ENCODE results near the gene AGBL3. TPM values are rescaled to one million over a fixed set of nuclear protein-coding genes. Genes with fewer than 3 reads are reported as not detected.
"Not testable (repeated sequence)": the region's sequence is repeated elsewhere in the genome, so short reads cannot be mapped to it uniquely, and the experiment has no call there.

AGBL3 gene
- polyA plus RNA-seq, 2 of the 4 experiments (the other 2 are of a cell fraction): 2.2 to 4.3 TPM

GRCh38 chr7:135170998-135171481, 184.7 kb downstream of the AGBL3 start:
- ChIA-PET CTCF (interaction anchor here (1.0 to 4.0 kb wide), 20 partner anchors 10 to 540 kb away, joined by 3 to 31 read pairs (median 6); partner anchors contain the start of genes AGBL3 and TMEM140), POLR2A (interaction anchor here (0.7 to 1.8 kb wide), 8 partner anchors 9 to 481 kb away, joined by 3 to 8 read pairs (median 4); partner anchors contain the start of genes AGBL3 and WDR91)
- TF ChIP-seq PHF8 (IDR thresholded peaks at IDR 0.05; ENCODE audit: borderline replicate concordance, low read depth): peak; percentile 23; the same call in 1 of the 2 replicates
- TF ChIP-seq EHF (CRISPR knock-in tag; IDR thresholded peaks at IDR 0.05): peak; percentile 7; the same call in 1 of the 2 replicates
- TF ChIP-seq E2F6 (IDR thresholded peaks at IDR 0.05; ENCODE audit: borderline replicate concordance, low read depth): 0 out of 2 replicates have a peak, but pooled peaks have one; percentile 77
- TF ChIP-seq MAX (IDR thresholded peaks at IDR 0.05): peak; percentile 2; the same call in 1 of the 2 replicates
- 0 out of 2 replicates have a peak, but pooled peaks have one; percentile 20 for TF ChIP-seq HOXA7 (CRISPR knock-in tag; IDR thresholded peaks at IDR 0.05)
- FAIRE-seq; H3K9me3 ChIP-seq; DNase-seq (ENCODE audit: low read depth in 1 of 2, low spot score in 1 of 2): not testable (repeated sequence)
- H3K4me3 ChIP-seq: peak overlapping the region; percentile 87
- peak overlapping the region; percentile 94 for H3K4me2 ChIP-seq
- H3K4me1 ChIP-seq: peaks cover 25% of the 10 kb centered on the region
- 5% methylated on average over 12 of the region's 12 CpGs for WGBS (ENCODE audit: missing lambda C conversion rate)
- H3K27ac ChIP-seq: peak overlapping the region; percentile 96 to 99
- ATAC-seq: peak in 1 of 2 experiments; percentile 7; a peak in 2 of 6 replicates

GRCh38 chr7:135171581-135172291, 185.4 kb downstream of the AGBL3 start:
- CTCF ChIA-PET: interaction anchor here (1.0 to 4.0 kb wide), 11 partner anchors 9 to 541 kb away, joined by 3 to 26 read pairs (median 7); partner anchors contain the start of genes AGBL3 and TMEM140
- Histone ChIP-seq H3K4me3 (peak overlapping the region; percentile 87), H3K27ac (peak overlapping the region; percentile 96 to 99), H3K4me1 (peaks cover 30% of the 10 kb centered on the region), H3K4me2 (peak overlapping the region; percentile 94)
- 17% methylated on average over 13 of the region's 19 CpGs for WGBS (ENCODE audit: missing lambda C conversion rate)
- DNase-seq (ENCODE audit: low read depth in 1 of 2, low spot score in 1 of 2) (peak in 1 of 2 experiments; percentile 68), ATAC-seq (peak; percentile 27 to 47; a peak in 3 of 6 replicates)
- FAIRE-seq, H3K9me3 ChIP-seq: not testable (repeated sequence)
- peak; percentile 62 to 81; a peak in 3 of 4 replicates for TF ChIP-seq CEBPB (IDR thresholded peaks at IDR 0.05)
- 0 out of 2 replicates have a peak, but pooled peaks have one; percentile 16 for TF ChIP-seq MAX (IDR thresholded peaks at IDR 0.05)
- TF ChIP-seq POLR2A (IDR thresholded peaks at IDR 0.05; ENCODE audit: low read length): peak; percentile 14; the same call in 1 of the 2 replicates
- POLR2A ChIA-PET: interaction anchor here (0.9 to 1.8 kb wide), 4 partner anchors 8 to 185 kb away, joined by 3 to 8 read pairs (median 6); partner anchors contain the start of genes AGBL3 and WDR91

- ATAC-seq; H3K27ac ChIP-seq; POLR2A ChIA-PET; H3K4me2 ChIP-seq; H3K4me3 ChIP-seq; DNase-seq (ENCODE audit: low read depth in 1 of 2, low spot score in 1 of 2); H3K9me3 ChIP-seq; FAIRE-seq: not testable (repeated sequence)
- H3K4me1 ChIP-seq: peaks cover 30% of the 10 kb centered on the region
- 78% methylated on average over 4 of the region's 4 CpGs for whole genome bisulfite sequencing (ENCODE audit: missing lambda C conversion rate)
- CTCF ChIA-PET: interaction anchor here (0.6 to 1.6 kb wide), 5 partner anchors 15 to 754 kb away, joined by 3 to 5 read pairs (median 3); no protein-coding TSS in a partner anchor
Observed at GRCh38 chr7:135173916-135174315, 187.6 kb downstream of the AGBL3 start.

GRCh38 chr7:135174941-135175340, 188.6 kb downstream of the AGBL3 start:
- DNase-seq (ENCODE audit: low read depth in 1 of 2, low spot score in 1 of 2) (no peak), FAIRE-seq (no peak), ATAC-seq (no peak)
- POLR2A ChIA-PET: no interaction called here
- TF ChIP-seq ZC3H11A (IDR thresholded peaks at IDR 0.05) (no peak), USF2 (IDR thresholded peaks at IDR 0.05) (no peak)
- CTCF ChIA-PET: interaction anchor here (0.7 kb wide), 1 partner anchor 17 kb away, joined by 3 read pairs; no protein-coding TSS in a partner anchor
- Histone ChIP-seq H3K9me3 (no peaks in the 10 kb centered on the region), H3K4me1 (peaks cover 26% of the 10 kb centered on the region), H3K4me2 (no peak overlapping the region), H3K27ac (no peak overlapping the region), H3K4me3 (no peak overlapping the region)
- 93% methylated on average over 7 of the region's 7 CpGs for WGBS (ENCODE audit: missing lambda C conversion rate)

- FAIRE-seq: no peak
Observed at GRCh38 chr7:135175931-135176330, 189.6 kb downstream of the AGBL3 start.

More at GRCh38 chr7:135175931-135176330, 189.6 kb downstream of the AGBL3 start:
- WGBS (ENCODE audit: missing lambda C conversion rate): 92% methylated on average over 6 of the region's 6 CpGs
- TF ChIP-seq JUN (IDR thresholded peaks at IDR 0.05) (no peak), KDM1A (IDR thresholded peaks at IDR 0.05; ENCODE audit: low read depth) (no peak), BCL3 (IDR thresholded peaks at IDR 0.05) (no peak), RCOR1 (IDR thresholded peaks at IDR 0.05; ENCODE audit: low read depth, low read length) (no peak)
- no peak for DNase-seq (ENCODE audit: low read depth in 1 of 2, low spot score in 1 of 2)
- no peak overlapping the region for H3K27ac ChIP-seq
- ATAC-seq: no peak
- H3K9me3 ChIP-seq: no peaks in the 10 kb centered on the region
- POLR2A ChIA-PET: no interaction called here
- no peak overlapping the region for H3K4me2 ChIP-seq
- CTCF ChIA-PET: interaction anchor here (0.9 kb wide), 1 partner anchor 34 kb away, joined by 3 read pairs; no protein-coding TSS in a partner anchor
- H3K4me1 ChIP-seq: peaks cover 26% of the 10 kb centered on the region
- H3K4me3 ChIP-seq: no peak overlapping the region
